ENCODE measurements around the gene BRICD5. TPM values are rescaled to one million over a fixed set of nuclear protein-coding genes. Genes with fewer than 3 reads are reported as not detected.
"Not testable (repeated sequence)": the region's sequence is repeated elsewhere in the genome, so short reads cannot be mapped to it uniquely, and the experiment has no call there.

The BRICD5 gene
- polyA plus RNA-seq, result 0.35 TPM

DNA sequence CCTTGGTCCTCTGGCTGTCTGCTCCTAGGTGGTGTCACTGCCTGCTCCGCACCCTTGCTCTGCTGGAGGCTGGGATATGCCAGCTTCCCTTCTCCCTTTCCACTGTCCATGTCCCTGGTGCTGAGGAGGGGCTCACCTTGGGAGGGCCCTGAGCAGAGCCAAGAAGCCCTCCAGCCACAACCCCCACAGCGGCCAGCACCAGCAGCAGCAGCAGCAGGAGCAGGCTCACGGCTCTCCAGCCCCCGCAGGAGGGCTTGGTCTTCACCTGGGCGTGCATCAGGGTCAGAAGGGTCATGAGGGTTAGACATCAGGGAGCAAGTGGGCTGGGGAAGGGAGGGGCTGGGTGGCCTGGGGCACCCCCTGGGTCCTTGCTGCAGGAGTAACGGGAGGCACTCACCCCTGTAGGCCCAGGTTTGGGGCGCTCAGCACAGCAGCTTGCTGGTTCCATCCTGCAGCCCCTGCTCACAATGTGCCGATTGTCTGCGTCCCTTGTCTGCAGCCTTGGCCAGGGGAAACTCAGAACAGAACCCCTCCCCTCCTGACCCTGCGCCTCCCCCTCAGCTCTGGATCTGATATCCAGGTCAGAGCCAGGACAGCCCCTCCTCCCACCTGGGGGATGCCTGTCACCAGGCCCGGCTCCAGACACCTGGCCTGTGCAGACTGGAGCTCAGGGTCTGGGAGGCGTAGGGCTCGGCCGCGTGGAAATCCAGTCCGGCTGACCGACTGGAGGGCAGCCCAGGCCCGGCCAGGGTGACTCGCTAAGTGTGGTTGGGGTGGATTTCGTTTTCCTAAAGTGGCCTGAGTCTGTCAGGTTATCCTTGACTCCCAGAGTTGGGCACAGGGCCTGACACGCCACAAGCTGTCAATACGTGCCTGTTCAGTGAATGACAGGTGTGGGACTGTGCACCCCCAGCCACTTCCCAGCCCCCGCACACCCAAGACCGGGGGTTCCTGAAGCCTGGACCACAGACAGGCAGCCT lies at the start of gene BRICD5:
BRICD5 (minus strand) TSS at position 478 of the 980 bp plus-strand sequence; CDS start at position 448, 30 bp downstream.
- no peaks in the 10 kb centered on the region for H3K36me3 Mint-ChIP-seq
- H3K4me1 Mint-ChIP-seq, result peaks cover 14 to 20% (median 16%) of the 10 kb centered on the region in 3 donors
- no peaks in the 10 kb centered on the region for H3K9me3 Mint-ChIP-seq
- H3K27ac Mint-ChIP-seq, result peak within 1 kb of the TSS in 2 of 3 donors; percentile 64 to 76
- H3K4me3 Mint-ChIP-seq, result peak within 1 kb of the TSS in 3 of 4 donors; percentile 17 to 94 (median 32)
- no peaks in the 10 kb centered on the region for H3K27me3 Mint-ChIP-seq

DNA sequence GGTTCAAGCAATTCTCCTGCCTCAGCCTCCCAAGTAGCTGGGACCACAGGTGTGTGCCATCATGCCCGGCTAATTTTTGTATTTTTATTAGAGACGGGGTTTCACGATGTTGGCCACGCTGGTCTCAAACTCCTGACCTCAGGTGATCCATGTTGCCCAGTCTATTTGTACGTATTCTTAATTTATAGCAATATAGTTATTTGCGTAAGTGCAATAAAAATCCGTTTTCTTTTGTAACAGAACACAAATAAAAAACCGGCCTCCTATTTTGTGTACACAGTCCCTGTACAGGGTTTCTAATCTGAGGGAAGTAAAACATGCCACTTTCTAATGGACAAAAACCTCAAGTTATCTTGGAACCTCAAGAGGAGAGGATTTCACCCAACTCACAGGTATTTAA lies 49.6 kb upstream of the BRICD5 start:
- Mint-ChIP-seq H3K27me3 (no peaks in the 10 kb centered on the region), H3K9me3 (no peaks in the 10 kb centered on the region), H3K4me3 (no peak overlapping the region), H3K4me1 (peaks cover 5 to 10% (median 9%) of the 10 kb centered on the region in 3 donors), H3K27ac (no peak overlapping the region), H3K36me3 (no peaks in the 10 kb centered on the region)

DNA sequence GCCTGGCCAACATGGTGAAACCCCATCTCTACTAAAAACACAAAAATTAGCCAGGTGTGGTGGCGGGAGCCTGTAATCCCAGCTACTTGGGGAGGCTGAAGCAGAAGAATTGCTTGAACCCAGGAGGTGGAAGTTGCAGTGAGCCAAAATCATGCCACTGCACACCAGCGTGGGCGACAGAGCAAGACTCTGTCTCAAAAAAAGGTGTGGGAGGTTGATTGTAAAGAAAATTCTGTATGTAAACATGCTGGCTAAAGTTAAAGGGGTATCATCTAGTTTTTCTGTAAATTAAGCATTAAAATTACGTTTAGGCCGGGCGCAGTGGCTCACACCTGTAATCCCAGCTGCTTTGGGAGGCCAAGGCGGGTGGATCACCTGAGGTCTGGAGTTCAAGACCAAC lies 47.9 kb upstream of the BRICD5 start:
- peak overlapping the region in 1 of 3 donors; percentile 56 for H3K27ac Mint-ChIP-seq
- not testable (repeated sequence) for H3K9me3 Mint-ChIP-seq

DNA sequence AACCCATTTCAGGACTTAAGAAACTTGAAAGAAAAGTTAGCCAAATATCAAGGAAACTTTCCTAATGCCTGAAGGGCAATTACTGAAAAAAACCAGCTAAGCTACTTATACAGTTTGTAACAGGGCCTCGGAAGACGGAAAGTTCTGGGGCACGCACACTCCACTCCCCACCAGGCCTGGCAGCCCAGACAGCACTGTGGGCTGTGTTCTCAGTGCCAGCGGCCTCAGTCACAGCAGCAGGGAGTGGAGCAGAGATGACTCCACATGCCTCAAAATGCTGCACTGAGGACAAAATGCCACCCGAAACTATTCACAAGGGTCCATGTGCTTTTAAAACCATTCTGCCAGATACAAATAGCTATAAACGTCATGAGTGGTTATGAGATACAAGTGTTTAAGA lies 47.1 kb upstream of the BRICD5 start:
- Mint-ChIP-seq H3K36me3 (no peaks in the 10 kb centered on the region), H3K9me3 (no peaks in the 10 kb centered on the region), H3K27me3 (no peaks in the 10 kb centered on the region), H3K27ac (no peak overlapping the region), H3K4me1 (peaks cover 7 to 8% (median 8%) of the 10 kb centered on the region in 3 donors), H3K4me3 (peak overlapping the region in 1 of 4 donors; percentile 17)

More for the DNA sequence above, 47.9 kb upstream of the BRICD5 start:
- H3K27me3 Mint-ChIP-seq, H3K4me1 Mint-ChIP-seq, H3K4me3 Mint-ChIP-seq, H3K36me3 Mint-ChIP-seq: not testable (repeated sequence)

DNA sequence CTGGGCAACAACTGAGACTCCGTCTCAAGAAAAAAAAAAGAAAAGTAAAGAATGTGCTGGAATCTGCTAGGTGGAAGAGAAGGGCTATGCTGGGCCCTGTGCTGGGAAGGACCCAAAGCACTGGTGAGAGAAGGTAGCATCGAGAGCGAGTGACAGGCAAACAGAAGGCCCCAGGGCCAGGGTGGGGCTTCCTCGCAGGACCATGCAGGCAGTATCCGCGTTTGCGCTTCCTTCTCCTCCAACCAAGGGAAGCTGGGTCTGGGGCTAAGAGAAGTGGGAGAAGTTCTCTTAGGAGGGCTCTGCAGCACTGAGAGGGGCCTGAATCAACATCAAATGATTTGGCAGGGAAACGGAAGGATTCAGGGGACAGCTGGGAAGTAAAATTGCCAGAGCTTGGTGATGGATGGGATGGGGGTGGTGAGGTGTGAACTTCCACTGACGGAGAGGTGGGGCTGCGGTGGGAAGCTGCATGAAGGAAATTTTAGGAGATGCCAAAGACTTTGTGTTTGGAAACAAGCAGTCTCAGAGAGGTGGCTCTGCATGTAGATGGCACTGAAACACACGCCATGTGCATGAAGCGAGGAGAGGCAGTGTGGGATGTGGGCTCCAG lies 46.0 kb upstream of the BRICD5 start:
- no peaks in the 10 kb centered on the region for H3K27me3 Mint-ChIP-seq
- H3K36me3 Mint-ChIP-seq, result no peaks in the 10 kb centered on the region
- H3K4me3 Mint-ChIP-seq, result no peak overlapping the region
- peak overlapping the region in 1 of 3 donors; percentile 43 for H3K27ac Mint-ChIP-seq
- H3K9me3 Mint-ChIP-seq, result no peaks in the 10 kb centered on the region
- H3K4me1 Mint-ChIP-seq, result peaks cover 9 to 12% (median 12%) of the 10 kb centered on the region in 3 donors

DNA sequence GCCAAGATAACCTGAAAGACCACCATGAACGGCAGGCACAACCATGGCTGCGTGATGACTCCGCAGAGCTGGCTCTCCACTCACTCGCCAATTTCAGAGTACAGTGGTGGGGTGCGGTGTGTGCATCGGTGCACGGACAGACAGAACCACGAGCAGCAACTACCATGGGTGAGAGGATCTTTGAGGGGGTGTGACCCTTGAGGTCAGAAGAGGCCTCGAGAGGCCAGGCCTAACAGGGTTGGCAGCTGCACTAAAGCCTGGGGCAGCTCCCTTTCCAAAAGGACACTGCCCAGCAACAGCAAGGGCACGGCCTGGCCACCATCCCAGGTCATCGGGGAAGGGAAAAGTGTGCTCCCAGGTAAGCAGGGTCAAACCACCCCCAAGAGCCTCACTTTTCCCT lies 42.6 kb upstream of the BRICD5 start:
- H3K9me3 Mint-ChIP-seq, result no peaks in the 10 kb centered on the region
- peak overlapping the region; percentile 93 to 95 (median 94) for H3K27ac Mint-ChIP-seq
- peak overlapping the region in 3 of 4 donors; percentile 50 to 90 (median 81) for H3K4me3 Mint-ChIP-seq
- no peaks in the 10 kb centered on the region for H3K36me3 Mint-ChIP-seq
- peaks cover 12 to 15% (median 13%) of the 10 kb centered on the region in 3 donors for H3K4me1 Mint-ChIP-seq
- H3K27me3 Mint-ChIP-seq, result no peaks in the 10 kb centered on the region

DNA sequence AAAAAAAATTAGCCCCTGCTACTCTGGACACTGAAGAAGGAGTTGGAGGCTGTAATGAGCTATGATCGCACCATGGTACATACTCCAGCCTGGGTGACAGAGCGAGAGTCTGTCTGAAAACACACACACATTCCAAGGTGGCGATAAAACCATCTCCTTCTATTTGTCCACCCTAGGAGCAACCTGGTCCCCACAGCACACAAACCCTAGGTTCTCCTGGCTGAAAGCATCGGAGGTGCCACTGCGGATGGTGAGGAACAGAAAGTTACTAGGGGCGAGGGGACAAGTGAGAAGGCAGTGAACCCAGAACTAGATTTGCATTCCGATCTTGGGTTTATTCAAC lies 42.1 kb upstream of the BRICD5 start:
- Mint-ChIP-seq H3K36me3 (no peaks in the 10 kb centered on the region), H3K4me3 (peak overlapping the region; percentile 50 to 90 (median 84)), H3K9me3 (no peaks in the 10 kb centered on the region), H3K27me3 (no peaks in the 10 kb centered on the region), H3K27ac (peak overlapping the region; percentile 93 to 95 (median 94)), H3K4me1 (peaks cover 12 to 15% (median 13%) of the 10 kb centered on the region in 3 donors)

DNA sequence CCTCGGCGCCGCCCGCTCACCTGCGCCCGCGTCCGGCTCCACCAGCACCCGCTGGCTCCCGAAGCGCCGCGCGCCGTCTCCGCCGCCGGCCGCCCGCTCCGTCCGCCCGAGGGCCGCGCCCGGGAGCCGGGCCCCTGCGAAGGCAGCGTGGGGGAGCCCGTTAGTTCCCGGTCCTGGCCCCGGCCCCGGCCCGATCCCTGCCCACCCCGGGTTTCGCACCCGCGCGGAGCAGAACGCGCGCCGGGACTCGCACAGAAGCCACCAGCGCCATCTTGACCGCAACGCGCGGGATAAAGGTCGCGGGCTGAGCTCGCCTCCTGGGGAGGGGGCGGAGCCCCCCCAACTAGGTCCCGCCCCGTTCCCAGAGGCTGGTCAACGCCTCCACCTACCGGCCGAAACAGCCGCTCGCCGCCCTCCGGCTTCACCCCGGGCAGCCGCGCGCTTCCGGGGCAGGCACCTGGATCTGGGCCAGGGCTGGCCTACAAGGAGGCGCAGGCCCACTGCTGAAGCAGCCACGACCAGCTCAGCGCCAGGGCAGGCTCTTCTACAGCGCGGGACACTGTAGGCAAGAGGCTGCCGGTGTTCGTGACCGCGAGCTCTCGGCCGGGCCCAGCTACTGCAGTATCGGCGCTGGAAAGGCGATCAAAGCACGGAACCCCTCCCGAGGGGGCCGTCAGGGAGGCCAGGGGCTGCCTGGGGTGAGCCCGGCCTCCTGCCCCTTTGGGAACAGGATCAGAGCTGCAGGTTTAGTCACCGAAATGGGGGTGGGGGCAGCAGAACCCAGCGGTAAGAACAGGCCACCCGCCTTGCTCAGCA lies 40.8 kb upstream of the BRICD5 start, which contains the start of gene ECI1:
ECI1 (minus strand) TSS at position 292 of the 816 bp plus-strand sequence; CDS start at position 271, 21 bp downstream.
- Mint-ChIP-seq H3K9me3 (no peaks in the 10 kb centered on the region), H3K4me1 (peaks cover 12 to 15% (median 13%) of the 10 kb centered on the region in 3 donors), H3K36me3 (no peaks in the 10 kb centered on the region)

DNA sequence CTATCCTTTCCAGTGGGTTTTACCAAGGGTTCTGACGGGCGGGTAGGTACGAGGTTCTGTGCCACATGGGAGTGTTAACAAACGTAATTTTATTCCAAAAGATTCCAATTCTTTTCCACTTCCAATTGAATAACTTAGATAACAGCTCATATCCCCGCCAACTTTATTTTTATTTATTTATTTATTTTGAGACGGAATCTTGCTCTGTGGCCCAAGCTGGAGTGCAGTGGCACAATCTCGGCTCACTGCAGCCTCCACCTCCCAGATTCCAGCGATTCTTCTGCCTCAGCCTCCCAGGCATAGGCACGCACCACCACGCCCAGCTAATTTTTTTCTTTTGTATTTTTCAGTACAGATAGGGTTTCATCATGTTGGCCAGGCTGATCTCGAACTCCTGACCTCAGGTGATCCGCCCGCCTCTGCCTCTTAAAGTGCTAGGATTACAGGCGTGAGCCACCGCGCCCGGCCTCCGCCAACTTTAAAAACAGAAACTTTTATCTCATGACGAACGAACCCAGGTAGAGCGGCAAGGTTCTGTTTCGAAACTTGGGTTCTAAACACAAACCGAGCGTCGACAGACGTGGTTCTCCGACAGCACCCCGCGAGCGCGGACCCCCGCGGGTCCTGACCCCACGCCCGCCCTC lies 40.1 kb upstream of the BRICD5 start:
- Mint-ChIP-seq H3K27me3 (no peaks in the 10 kb centered on the region), H3K9me3 (no peaks in the 10 kb centered on the region), H3K4me1 (peaks cover 12 to 15% (median 13%) of the 10 kb centered on the region in 3 donors), H3K27ac (peak overlapping the region; percentile 91 to 95 (median 94)), H3K4me3 (peak overlapping the region; percentile 87 to 92 (median 90)), H3K36me3 (no peaks in the 10 kb centered on the region)

More for the DNA sequence above, 40.8 kb upstream of the BRICD5 start, which contains the start of gene ECI1:
- Mint-ChIP-seq H3K27ac (peak within 1 kb of the TSS; percentile 93 to 95 (median 94)), H3K27me3 (no peaks in the 10 kb centered on the region), H3K4me3 (peak within 1 kb of the TSS; percentile 87 to 92 (median 90))

DNA sequence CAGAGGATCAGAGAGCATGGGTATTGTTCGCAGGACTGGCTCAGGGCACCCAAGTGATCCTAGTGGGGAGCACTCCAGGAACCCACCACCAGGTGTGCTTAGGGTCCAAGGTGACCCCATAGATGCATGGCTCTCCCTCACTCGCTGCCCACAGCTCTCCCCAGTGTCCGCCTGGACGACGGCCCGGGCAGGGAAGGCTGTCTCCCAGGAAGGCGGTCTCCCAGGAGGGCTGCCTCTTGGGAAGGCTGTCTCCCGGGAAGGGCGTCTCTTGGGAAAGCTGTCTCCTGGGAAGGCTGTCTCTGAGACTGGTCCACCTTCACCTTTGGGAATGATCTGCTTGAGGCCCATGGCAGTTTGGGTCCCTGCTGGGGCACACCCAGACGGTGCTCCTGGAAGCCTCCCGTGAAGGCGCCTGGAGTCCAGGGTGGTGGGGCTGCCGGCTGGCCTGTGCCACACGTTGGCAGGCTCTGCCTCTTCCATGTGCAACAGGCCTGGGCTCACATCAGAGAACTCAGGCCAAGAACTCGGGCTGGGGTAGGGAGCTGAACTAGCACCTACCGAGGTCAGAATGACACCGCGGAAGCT lies 35.7 kb upstream of the BRICD5 start:
- Mint-ChIP-seq H3K36me3 (no peaks in the 10 kb centered on the region), H3K4me3 (no peak overlapping the region), H3K9me3 (no peaks in the 10 kb centered on the region), H3K27ac (peak overlapping the region in 2 of 3 donors; percentile 10 to 48), H3K27me3 (no peaks in the 10 kb centered on the region), H3K4me1 (peaks cover 0 to 4% (median 3%) of the 10 kb centered on the region in 3 donors)

DNA sequence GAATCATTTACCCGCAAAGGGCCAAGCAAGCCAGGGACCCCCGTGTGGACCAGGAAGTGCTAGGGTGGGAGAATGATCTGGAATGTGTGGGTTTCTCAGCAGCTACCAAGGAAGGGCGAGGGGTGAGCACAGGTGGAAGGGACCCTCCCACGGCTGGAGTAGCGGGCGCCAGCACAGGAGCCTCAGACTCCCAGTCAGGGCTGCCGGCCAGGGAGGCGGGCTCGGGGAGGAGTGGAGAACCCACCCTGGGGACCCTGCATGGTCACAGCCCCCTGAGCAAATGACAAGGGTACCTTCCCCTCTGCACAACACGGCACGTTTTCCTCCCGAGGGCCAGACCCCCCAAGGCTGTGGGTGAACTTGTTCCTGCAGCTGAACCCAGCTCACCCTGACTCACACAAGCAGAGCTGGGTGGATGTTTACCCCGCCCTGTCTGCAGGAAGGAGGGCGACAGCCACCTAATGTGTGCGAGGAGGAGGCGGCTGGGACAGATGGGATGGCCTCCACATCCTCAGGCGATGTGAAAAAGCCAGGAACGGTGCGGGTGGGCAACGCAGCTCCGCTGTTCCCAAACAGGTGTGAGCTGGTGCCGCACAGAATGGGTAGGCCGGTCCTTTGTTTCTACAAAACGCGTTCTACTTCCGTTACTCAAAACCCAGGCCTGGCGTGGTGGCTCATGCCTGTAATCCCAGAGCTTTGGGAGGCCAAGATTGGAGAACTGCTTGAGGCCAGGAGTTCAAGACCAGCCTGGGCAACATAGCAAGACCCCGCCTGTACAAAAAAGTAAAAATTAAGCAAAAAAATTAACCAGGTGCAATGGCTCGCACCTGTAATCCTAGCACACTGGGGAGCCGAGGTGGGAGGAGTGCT lies 34.5 kb upstream of the BRICD5 start:
- Mint-ChIP-seq H3K27ac (no peak overlapping the region), H3K4me3 (no peak overlapping the region), H3K27me3 (no peaks in the 10 kb centered on the region), H3K4me1 (peaks cover 0 to 1% (median 0%) of the 10 kb centered on the region in 3 donors), H3K36me3 (no peaks in the 10 kb centered on the region), H3K9me3 (no peaks in the 10 kb centered on the region)

DNA sequence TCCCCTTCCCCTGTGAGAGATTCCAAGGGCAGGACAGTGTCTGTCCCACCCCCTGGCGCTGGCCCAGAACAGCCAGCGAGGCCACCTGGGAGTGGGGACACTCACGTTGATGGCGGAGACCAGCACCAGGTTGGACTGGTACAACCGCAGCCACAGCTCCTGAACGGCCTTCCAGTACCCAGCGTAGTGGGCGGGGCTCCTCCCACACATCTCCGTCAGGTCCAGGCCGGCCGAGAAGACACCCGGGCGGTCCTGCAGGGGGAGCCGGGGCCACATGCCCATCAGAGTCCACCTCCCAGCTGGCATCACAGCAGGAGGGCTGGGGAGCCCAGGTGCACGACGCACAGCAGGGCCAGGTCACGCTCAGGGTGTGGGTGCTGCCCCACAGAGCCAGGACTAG lies 33.6 kb upstream of the BRICD5 start:
- no peaks in the 10 kb centered on the region for H3K27me3 Mint-ChIP-seq
- H3K36me3 Mint-ChIP-seq, result no peaks in the 10 kb centered on the region
- no peaks in the 10 kb centered on the region for H3K9me3 Mint-ChIP-seq
- H3K4me3 Mint-ChIP-seq, result no peak overlapping the region
- no peak overlapping the region for H3K27ac Mint-ChIP-seq
- H3K4me1 Mint-ChIP-seq, result no peaks in the 10 kb centered on the region

DNA sequence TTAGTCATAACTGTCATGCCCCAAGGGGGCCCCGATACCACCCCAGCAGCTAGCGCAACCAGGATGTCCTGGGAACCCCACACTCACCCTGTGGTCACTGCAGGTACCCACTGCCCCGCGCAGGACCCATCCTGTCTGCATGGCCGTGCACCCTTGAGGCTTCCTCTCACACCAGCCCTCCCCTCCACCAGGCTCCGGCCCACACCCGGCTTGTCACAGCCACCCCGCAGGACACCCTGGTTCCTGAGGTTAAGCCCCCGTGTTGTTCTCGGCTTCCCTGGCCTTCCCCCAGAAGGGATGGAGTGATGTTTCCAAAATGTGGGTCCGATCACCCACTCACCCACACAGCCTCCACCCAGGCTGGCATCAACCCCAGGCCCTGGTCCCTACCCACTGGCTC lies 33.1 kb upstream of the BRICD5 start:
- Mint-ChIP-seq H3K4me3 (no peak overlapping the region), H3K36me3 (no peaks in the 10 kb centered on the region), H3K4me1 (no peaks in the 10 kb centered on the region), H3K27ac (no peak overlapping the region), H3K27me3 (no peaks in the 10 kb centered on the region), H3K9me3 (no peaks in the 10 kb centered on the region)

All from IgD-negative memory B cell (primary cell).